ENCODE measurements around the gene ACP5.

- TF ChIP-seq CTCF (IDR thresholded peaks at IDR 0.05) (no peak), POLR2A (IDR thresholded peaks at IDR 0.05) (no peak)
Measured at GRCh38 chr19:11611730-11612129, 34.3 kb upstream of the ACP5 start.

All from uterus (tissue), 2 donors.